HL-60 (cell line): ENCODE measurements around the gene NRXN3.
"Not testable (repeated sequence)": the region's sequence is repeated elsewhere in the genome, so short reads cannot be mapped to it uniquely, and the experiment has no call there.

Experiments
- DNase-seq, 2 experiments: peaks; one replicate each; pipeline ENCODE4 v3.0.0-alpha.2; 2010 to 2020; ENCODE audit warnings: low read depth in 1 of 2, low spot score in 1 of 2
- H3K27ac ChIP-seq: fragments of 250-450 bp; sonication (Bioruptor Pico); replicated peaks from 2 replicates; pipeline ENCODE4 v1.5.1; 2020; ENCODE audit warnings: mild to moderate bottlenecking, moderate library complexity
- H3K27me3 ChIP-seq: fragments of 250-450 bp; sonication (Bioruptor Pico); 2 replicates; pipeline ENCODE4 v1.5.1; 2021; ENCODE audit warnings: mild to moderate bottlenecking, moderate library complexity; ENCODE audit not compliant: insufficient read depth, poor library complexity, severe bottlenecking
- H3K4me3 ChIP-seq: replicated peaks from 2 replicates; pipeline ENCODE4 v1.5.1; 2011; ENCODE audit warnings: mild to moderate bottlenecking, control low read depth, low read length; ENCODE audit not compliant: insufficient read depth
- CTCF ChIP-seq: IDR thresholded peaks from one replicate; pipeline ENCODE4 v1.5.1; 2011; ENCODE audit warnings: low read length, control low read depth, inconsistent platforms; ENCODE audit not compliant: insufficient read depth
- GABPA ChIP-seq: IDR thresholded peaks from 2 replicates; pipeline ENCODE4 v1.6.1; 2012; ENCODE audit warnings: low read depth
- POLR2AphosphoS5 ChIP-seq: IDR thresholded peaks from 2 replicates; pipeline ENCODE4 v1.6.1; 2012; ENCODE audit warnings: low read depth
- REST ChIP-seq: IDR thresholded peaks from 2 replicates; pipeline ENCODE4 v1.6.1; 2012; ENCODE audit warnings: low read depth; ENCODE audit not compliant: insufficient replicate concordance
- SPI1 ChIP-seq: IDR thresholded peaks from 2 replicates; pipeline ENCODE4 v1.6.1; 2012; ENCODE audit warnings: low read depth, mild to moderate bottlenecking, borderline replicate concordance

NRXN3 gene

DNA sequence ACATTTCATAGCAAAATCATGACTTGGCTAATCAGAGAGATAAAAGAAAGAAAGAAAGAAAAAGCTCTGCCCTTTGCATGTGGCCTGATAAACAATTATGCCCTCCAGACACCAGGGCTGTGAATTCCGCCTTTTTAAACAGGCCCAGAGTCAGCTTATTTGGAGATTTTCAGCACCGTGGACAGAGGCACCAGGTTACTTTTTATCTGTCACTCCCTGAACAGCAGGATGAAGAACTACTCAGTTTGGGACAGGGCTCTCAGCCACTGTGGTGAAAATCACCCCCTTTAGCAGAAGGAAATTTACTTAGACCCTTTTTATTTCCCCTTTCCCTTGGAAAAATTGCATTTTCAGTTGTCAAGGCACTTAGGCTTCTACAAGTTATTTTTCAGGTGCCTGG lies 359.9 kb downstream of the NRXN3 start:
- Histone ChIP-seq H3K4me3 (no peak overlapping the region), H3K27ac (no peak overlapping the region), H3K27me3 (no peaks in the 10 kb centered on the region)
- no peak for TF ChIP-seq POLR2AphosphoS5
- peak; percentile 93 for TF ChIP-seq REST
- DNase-seq = no peak

GRCh38 chr14:78534141-78534540 lies 364.0 kb downstream of the NRXN3 start:
- Histone ChIP-seq H3K27ac (no peak overlapping the region), H3K4me3 (no peak overlapping the region), H3K27me3 (no peaks in the 10 kb centered on the region)
- TF ChIP-seq CTCF (no peak), GABPA (no peak), REST (no peak), SPI1 (no peak), POLR2AphosphoS5 (no peak)
- no peak for DNase-seq

- no peak for DNase-seq
- H3K27me3 ChIP-seq = no peaks in the 10 kb centered on the region
- TF ChIP-seq REST (no peak), CTCF (no peak), SPI1 (no peak), GABPA (no peak), POLR2AphosphoS5 (no peak)
- no peak overlapping the region for H3K27ac ChIP-seq
- no peak overlapping the region for H3K4me3 ChIP-seq
Measured at GRCh38 chr14:78535041-78535440, 364.9 kb downstream of the NRXN3 start.

DNA sequence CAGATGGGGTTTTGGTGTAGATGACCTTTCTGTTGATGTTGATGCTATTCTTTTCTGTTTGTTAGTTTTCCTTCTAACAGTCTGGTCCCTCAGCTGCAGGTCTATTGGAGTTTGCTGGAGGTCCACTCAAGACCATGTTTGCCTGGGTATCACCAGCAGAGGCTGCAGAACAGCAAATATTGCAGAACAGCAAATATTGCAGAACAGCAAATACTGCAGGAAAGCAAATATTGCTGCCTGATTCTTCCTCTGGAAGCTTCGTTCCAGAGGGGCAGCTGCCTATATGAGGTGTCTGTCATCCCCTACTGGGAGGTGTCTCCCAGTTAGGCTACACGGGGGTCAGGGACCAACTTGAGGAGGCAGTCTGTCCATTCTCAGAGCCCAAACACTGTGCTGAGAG lies 371.6 kb downstream of the NRXN3 start:
- not testable (repeated sequence) for H3K27ac ChIP-seq

More for the DNA sequence above, 371.6 kb downstream of the NRXN3 start:
- H3K4me3 ChIP-seq, H3K27me3 ChIP-seq, DNase-seq: not testable (repeated sequence)
